ENCODE measurements around the gene OR2V2. TPM values are rescaled to one million over a fixed set of nuclear protein-coding genes. Genes with fewer than 3 reads are reported as not detected.

OR2V2 gene
- total and polyA plus RNA-seq, 2 donors (not counting 3 experiments of a cell fraction or from before 2014, with no cell fraction given): not detected

DNA sequence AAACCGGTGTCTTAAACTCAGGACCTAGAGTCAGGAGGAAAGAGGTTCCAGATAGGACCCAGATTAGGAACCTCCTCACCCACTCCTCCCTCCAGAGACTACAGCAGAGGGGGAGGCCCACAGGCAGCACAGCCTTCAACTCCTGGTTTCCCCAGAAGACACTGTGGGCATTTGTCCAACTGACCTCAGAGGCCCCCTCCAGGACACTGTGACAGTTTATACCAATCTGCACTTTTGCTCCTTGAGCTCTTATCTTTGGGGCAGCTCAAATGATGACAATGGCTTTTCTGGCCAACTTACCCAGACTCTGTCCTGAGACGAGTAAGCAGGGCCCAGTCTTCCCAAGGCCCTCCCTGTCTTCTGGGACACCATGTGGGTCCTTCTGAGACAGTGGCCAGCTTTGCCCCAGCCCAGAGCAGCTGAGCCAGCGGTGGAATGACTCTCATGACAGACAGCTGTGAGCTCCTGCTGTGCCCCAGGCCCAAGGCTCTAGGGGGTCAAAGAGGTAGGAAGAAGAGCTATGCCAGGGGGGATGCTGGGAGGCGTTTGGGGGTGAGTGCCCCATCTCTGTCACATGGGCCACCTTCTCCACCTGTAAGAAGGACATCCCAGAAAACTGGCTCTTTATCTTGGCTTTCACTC, 14.3 kb downstream of the OR2V2 start:
- CTCF ChIA-PET: no interaction called here

More for the DNA sequence above, 14.3 kb downstream of the OR2V2 start:
- Histone ChIP-seq H3K4me1 (ENCODE audit: control insufficient read depth, extremely low read depth, insufficient read depth, low read length) (peaks cover 10% of the 10 kb centered on the region), H3K27ac (ENCODE audit: insufficient read depth, low read depth, low read length) (peak overlapping the region; percentile 1), H4K20me1 (replicated peaks; ENCODE audit: control insufficient read depth, extremely low read depth, insufficient read depth, low read length) (no peaks in the 10 kb centered on the region), H3K27me3 (ENCODE audit: control insufficient read depth in 2 of 2, insufficient read depth in 2 of 2, low read length in 2 of 2) (no peaks in the 10 kb centered on the region), H2AFZ (ENCODE audit: low read depth, low read length) (peak overlapping the region; percentile 56), H3K9me1 (replicated peaks; ENCODE audit: control insufficient read depth, extremely low read depth, insufficient read depth, low read length) (no peaks in the 10 kb centered on the region), H3K79me2 (ENCODE audit: control insufficient read depth, insufficient read depth, low read length) (no peaks in the 10 kb centered on the region), H3K4me2 (ENCODE audit: insufficient read depth, low read length) (peak overlapping the region; percentile 11), H3K36me3 (ENCODE audit: control insufficient read depth in 2 of 2, extremely low read depth in 1 of 2, insufficient read depth in 2 of 2, low read length in 2 of 2) (no peaks in the 10 kb centered on the region), H3K9me3 (replicated peaks; ENCODE audit: control insufficient read depth, insufficient read depth, low read length) (no peaks in the 10 kb centered on the region), H3K9ac (replicated peaks; ENCODE audit: extremely low read depth, insufficient read depth, low read length) (no peak overlapping the region), H3K4me3 (replicated peaks in 1 of 3; ENCODE audit: insufficient read depth in 1 of 3, low read depth in 1 of 3, low read length in 3 of 3) (no peak overlapping the region)
- intact Hi-C loops (cut with micrococcal nuclease) (no loop called here), dilution Hi-C loops (cut with MboI; ENCODE audit: extremely low pct_ligation_motif_present, low sequenced_read_pairs) (no loop called here)
- DNase-seq (ENCODE audit: low read depth, low spot score) (no peak), FAIRE-seq (no peak)
- POLR2A ChIA-PET: interaction anchor here (0.6 kb wide), 1 partner anchor 12 kb away, joined by 3 read pairs; no protein-coding TSS in a partner anchor
- TF ChIP-seq MYC (IDR thresholded peaks at IDR 0.05; ENCODE audit: low read depth, low read length) (no peak), JUN (IDR thresholded peaks at IDR 0.05; ENCODE audit: borderline replicate concordance, insufficient read depth, insufficient read length, low read depth) (no peak), POLR2AphosphoS5 (IDR thresholded peaks at IDR 0.05; ENCODE audit: insufficient read depth, low read depth, low read length) (no peak), GATA2 (IDR thresholded peaks at IDR 0.05; ENCODE audit: insufficient read depth, insufficient read length, low read depth, low read length) (no peak), FOS (IDR thresholded peaks at IDR 0.05; ENCODE audit: borderline replicate concordance, insufficient read depth, low read length) (no peak), EZH2 (IDR thresholded peaks at IDR 0.05; ENCODE audit: borderline replicate concordance, low read depth, low read length, severe bottlenecking) (no peak), POLR2A (IDR thresholded peaks at IDR 0.05; ENCODE audit: low read depth, low read length) (no peak)
- TF ChIP-seq, protein P1, sequence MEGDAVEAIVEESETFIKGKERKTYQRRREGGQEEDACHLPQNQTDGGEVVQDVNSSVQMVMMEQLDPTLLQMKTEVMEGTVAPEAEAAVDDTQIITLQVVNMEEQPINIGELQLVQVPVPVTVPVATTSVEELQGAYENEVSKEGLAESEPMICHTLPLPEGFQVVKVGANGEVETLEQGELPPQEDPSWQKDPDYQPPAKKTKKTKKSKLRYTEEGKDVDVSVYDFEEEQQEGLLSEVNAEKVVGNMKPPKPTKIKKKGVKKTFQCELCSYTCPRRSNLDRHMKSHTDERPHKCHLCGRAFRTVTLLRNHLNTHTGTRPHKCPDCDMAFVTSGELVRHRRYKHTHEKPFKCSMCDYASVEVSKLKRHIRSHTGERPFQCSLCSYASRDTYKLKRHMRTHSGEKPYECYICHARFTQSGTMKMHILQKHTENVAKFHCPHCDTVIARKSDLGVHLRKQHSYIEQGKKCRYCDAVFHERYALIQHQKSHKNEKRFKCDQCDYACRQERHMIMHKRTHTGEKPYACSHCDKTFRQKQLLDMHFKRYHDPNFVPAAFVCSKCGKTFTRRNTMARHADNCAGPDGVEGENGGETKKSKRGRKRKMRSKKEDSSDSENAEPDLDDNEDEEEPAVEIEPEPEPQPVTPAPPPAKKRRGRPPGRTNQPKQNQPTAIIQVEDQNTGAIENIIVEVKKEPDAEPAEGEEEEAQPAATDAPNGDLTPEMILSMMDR (IDR thresholded peaks at IDR 0.05; ENCODE audit: extremely low read depth in 1 of 2, insufficient read depth in 1 of 2, low read depth in 1 of 2, low read length in 2 of 2): no peak
- TF ChIP-seq, protein P2, sequence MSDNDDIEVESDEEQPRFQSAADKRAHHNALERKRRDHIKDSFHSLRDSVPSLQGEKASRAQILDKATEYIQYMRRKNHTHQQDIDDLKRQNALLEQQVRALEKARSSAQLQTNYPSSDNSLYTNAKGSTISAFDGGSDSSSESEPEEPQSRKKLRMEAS (IDR thresholded peaks at IDR 0.05; ENCODE audit: insufficient read depth, insufficient read length): no peak
- no TSS peak for BruUV-seq (replicated peaks)

Data from endothelial cell of umbilical vein (primary cell).